Caco-2 (cell line): ENCODE results near the gene TFDP2. TPM values are rescaled to one million over a fixed set of nuclear protein-coding genes. Genes with fewer than 3 reads are reported as not detected.
"Not testable (repeated sequence)": the region's sequence is repeated elsewhere in the genome, so short reads cannot be mapped to it uniquely, and the experiment has no call there.

Experiments used
- BruUV-seq: library from RNA; stranded (reverse); fragments of 400-500 nt; replicated peaks from 2 replicates; lab custom pipeline; 2021; lab: Mats Ljungman, UMichigan
- CTCF ChIA-PET: fragments of 300-600 bp; sonication (Branson Sonifier 250); formaldehyde crosslinking; loops from one replicate; lab custom pipeline; 2022; ENCODE audit warnings: antibody characterized with exemption; lab: Charles Lee
- POLR2A ChIA-PET: fragments of 300-600 bp; sonication (Branson Sonifier 250); formaldehyde crosslinking; loops from one replicate; lab custom pipeline; 2022; ENCODE audit warnings: antibody characterized with exemption; lab: Charles Lee
- DNase-seq, 2 experiments: peaks; one replicate each; pipeline versions ENCODE4 v3.0.0 to v3.0.0-alpha.2; 2020 to 2022
- H3K27me3 ChIP-seq: replicated peaks from 2 replicates; pipeline ENCODE4 v1.6.0; 2011; ENCODE audit warnings: low read length; ENCODE audit not compliant: control insufficient read depth, insufficient read depth
- H3K36me3 ChIP-seq: 2 replicates; pipeline ENCODE4 v1.5.1; 2011; ENCODE audit warnings: low read length; ENCODE audit not compliant: control insufficient read depth, insufficient read depth
- H3K4me1 ChIP-seq: fragments of 250-450 bp; sonication (Bioruptor Pico); 2 replicates; pipeline ENCODE4 v1.5.1; 2020; ENCODE audit warnings: mild to moderate bottlenecking
- H3K4me3 ChIP-seq: 2 replicates; pipeline ENCODE4 v1.5.1; 2011; ENCODE audit warnings: low read depth, mild to moderate bottlenecking, control low read depth, low read length
- H3K9me3 ChIP-seq: fragments of 250-450 bp; sonication (Bioruptor Pico); 2 replicates; pipeline ENCODE4 v1.5.1; 2020; ENCODE audit warnings: mild to moderate bottlenecking, moderate library complexity
- H3K27ac Mint-ChIP-seq: one replicate; pipeline ENCODE4 v1.8.0; 2022; ENCODE audit warnings: mixed read lengths; ENCODE audit not compliant: unreplicated experiment
- H3K27me3 Mint-ChIP-seq: one replicate; pipeline ENCODE4 v1.8.0; 2022; ENCODE audit warnings: mixed read lengths; ENCODE audit not compliant: insufficient read depth, unreplicated experiment
- H3K36me3 Mint-ChIP-seq: one replicate; pipeline ENCODE4 v1.8.0; 2022; ENCODE audit warnings: mild to moderate bottlenecking, mixed read lengths; ENCODE audit not compliant: insufficient read depth, unreplicated experiment
- H3K4me1 Mint-ChIP-seq: one replicate; pipeline ENCODE4 v1.8.0; 2022; ENCODE audit warnings: low read depth, mixed read lengths; ENCODE audit not compliant: unreplicated experiment
- H3K4me3 Mint-ChIP-seq: one replicate; pipeline ENCODE4 v1.8.0; 2022; ENCODE audit warnings: mild to moderate bottlenecking, moderate library complexity, mixed read lengths; ENCODE audit not compliant: unreplicated experiment
- H3K9me3 Mint-ChIP-seq: one replicate; pipeline ENCODE4 v1.8.0; 2022; ENCODE audit warnings: mixed read lengths; ENCODE audit not compliant: unreplicated experiment
- intact Hi-C: fragments of 100-400 bp; cut with micrococcal nuclease; formaldehyde crosslinking; loops from one replicate; pipeline ENCODE4 v1.10.0; 2022; ENCODE audit not compliant: unreplicated experiment
- total RNA-seq: library from RNA; stranded (reverse); gene quantifications from 2 replicates; pipeline ENCODE4 v1.2.3, GENCODE V29; 2022
- TF ChIP-seq, protein P1 (sequence below), 2 experiments: fragments of 200-600 bp in 1 of 2; IDR thresholded peaks; 1 replicate in 1 of 2; 2 replicates in 1 of 2; pipeline versions ENCODE4 v1.5.1 to v1.8.0; 2011 to 2022; ENCODE audit warnings: antibody characterized with exemption in 1 of 2, control low read depth in 1 of 2, inconsistent platforms in 1 of 2, low read depth in 1 of 2, low read length in 1 of 2, mild to moderate bottlenecking in 1 of 2, moderate library complexity in 1 of 2; ENCODE audit not compliant: insufficient read depth in 1 of 2, severe bottlenecking in 1 of 2, unreplicated experiment in 1 of 2

The TFDP2 gene
- total RNA-seq, 1 experiment from 2014 or later: 38.6 TPM

DNA sequence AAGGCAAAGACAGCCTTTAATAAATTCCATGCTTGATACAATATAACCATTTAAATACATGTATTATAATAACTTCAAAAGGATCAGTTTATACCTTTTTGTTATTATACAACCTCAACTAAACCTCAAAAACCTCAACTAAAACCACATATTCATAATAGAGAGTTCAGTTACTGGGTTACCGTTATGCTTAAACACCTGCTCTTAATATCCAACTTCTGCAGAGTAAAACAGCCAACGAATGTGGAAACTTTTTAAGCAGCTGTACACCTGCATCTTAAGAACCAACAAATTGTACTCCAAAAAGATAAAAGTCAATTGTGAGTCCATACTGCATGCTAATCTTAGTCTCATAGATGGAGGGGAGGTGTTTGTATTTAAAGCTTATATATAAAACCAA lies 53.5 kb downstream of the TFDP2 start:
- no peaks in the 10 kb centered on the region for H3K4me1 ChIP-seq
- H3K4me1 Mint-ChIP-seq: no peaks in the 10 kb centered on the region
- POLR2A ChIA-PET: no interaction called here
- no peaks in the 10 kb centered on the region for H3K9me3 ChIP-seq
- intact Hi-C loops: no loop called here
- DNase-seq: no peak
- no peak overlapping the region for H3K27ac Mint-ChIP-seq
- no peaks in the 10 kb centered on the region for H3K27me3 ChIP-seq
- H3K36me3 Mint-ChIP-seq: no peaks in the 10 kb centered on the region
- BruUV-seq: no TSS peak
- TF ChIP-seq, protein P1, sequence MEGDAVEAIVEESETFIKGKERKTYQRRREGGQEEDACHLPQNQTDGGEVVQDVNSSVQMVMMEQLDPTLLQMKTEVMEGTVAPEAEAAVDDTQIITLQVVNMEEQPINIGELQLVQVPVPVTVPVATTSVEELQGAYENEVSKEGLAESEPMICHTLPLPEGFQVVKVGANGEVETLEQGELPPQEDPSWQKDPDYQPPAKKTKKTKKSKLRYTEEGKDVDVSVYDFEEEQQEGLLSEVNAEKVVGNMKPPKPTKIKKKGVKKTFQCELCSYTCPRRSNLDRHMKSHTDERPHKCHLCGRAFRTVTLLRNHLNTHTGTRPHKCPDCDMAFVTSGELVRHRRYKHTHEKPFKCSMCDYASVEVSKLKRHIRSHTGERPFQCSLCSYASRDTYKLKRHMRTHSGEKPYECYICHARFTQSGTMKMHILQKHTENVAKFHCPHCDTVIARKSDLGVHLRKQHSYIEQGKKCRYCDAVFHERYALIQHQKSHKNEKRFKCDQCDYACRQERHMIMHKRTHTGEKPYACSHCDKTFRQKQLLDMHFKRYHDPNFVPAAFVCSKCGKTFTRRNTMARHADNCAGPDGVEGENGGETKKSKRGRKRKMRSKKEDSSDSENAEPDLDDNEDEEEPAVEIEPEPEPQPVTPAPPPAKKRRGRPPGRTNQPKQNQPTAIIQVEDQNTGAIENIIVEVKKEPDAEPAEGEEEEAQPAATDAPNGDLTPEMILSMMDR (IDR thresholded peaks at IDR 0.05; ENCODE audit: insufficient read depth in 1 of 2, low read depth in 1 of 2, low read length in 1 of 2, severe bottlenecking in 1 of 2, unreplicated experiment in 1 of 2): no peak
- no peaks in the 10 kb centered on the region for H3K27me3 Mint-ChIP-seq
- H3K9me3 Mint-ChIP-seq: no peaks in the 10 kb centered on the region
- H3K4me3 ChIP-seq: no peak overlapping the region
- no peaks in the 10 kb centered on the region for H3K36me3 ChIP-seq
- no peak overlapping the region for H3K4me3 Mint-ChIP-seq
- CTCF ChIA-PET: no interaction called here

DNA sequence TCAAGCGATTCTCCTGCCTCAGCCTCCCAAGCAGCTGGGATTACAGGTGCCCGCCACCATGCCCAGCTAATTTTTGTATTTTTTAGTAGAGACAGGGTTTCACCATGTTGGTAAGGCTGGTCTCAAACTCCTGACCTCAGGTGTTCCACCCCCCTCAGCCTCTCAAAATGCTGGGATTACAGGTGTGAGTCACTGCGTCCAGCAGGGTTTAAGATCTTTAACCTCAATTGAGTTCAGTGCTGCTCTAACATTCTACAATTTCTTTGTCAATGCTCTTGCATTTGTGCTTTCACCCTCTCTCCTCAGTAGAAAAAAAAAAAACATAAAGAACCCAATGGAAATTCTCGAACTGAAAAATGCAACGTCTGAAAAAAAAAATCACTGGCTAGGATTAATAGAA lies 60.4 kb downstream of the TFDP2 start:
- Mint-ChIP-seq H3K27ac (peak overlapping the region; percentile 76), H3K36me3 (peaks cover 10% of the 10 kb centered on the region), H3K4me1 (peaks cover 23% of the 10 kb centered on the region)
- H3K36me3 ChIP-seq, H3K4me3 Mint-ChIP-seq, H3K27me3 Mint-ChIP-seq, H3K9me3 ChIP-seq, H3K27me3 ChIP-seq, BruUV-seq, DNase-seq, intact Hi-C loops, H3K4me3 ChIP-seq, H3K9me3 Mint-ChIP-seq, POLR2A ChIA-PET: not testable (repeated sequence)
- CTCF ChIA-PET: interaction anchor here (0.7 kb wide), 2 partner anchors 61 to 778 kb away, joined by 3 read pairs; no protein-coding TSS in a partner anchor
- peaks cover 35% of the 10 kb centered on the region for H3K4me1 ChIP-seq

DNA sequence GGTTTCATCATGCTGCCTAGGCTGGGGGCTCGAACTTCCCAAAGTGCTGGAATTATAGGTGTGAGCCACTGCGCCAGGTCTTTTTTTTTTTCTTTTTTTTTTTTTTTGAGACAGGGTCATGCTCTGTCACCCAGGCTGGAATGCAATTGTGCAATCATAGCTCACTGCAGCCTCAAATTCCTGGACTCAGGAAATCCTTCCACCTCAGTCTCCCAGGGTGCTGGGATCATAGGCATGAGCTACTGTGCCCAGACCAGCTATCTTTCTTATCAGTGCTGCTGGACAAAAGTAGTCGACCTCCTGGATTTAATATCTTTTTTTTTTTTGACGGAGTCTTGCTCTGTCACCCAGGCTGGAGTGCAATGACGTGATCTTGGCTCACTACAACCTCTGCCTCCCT lies 60.8 kb downstream of the TFDP2 start:
- Mint-ChIP-seq H3K27ac (peak overlapping the region; percentile 76), H3K9me3 (no peaks in the 10 kb centered on the region), H3K27me3 (no peaks in the 10 kb centered on the region), H3K4me1 (peaks cover 23% of the 10 kb centered on the region), H3K4me3 (no peak overlapping the region), H3K36me3 (peaks cover 10% of the 10 kb centered on the region)
- no peaks in the 10 kb centered on the region for H3K27me3 ChIP-seq
- no peaks in the 10 kb centered on the region for H3K36me3 ChIP-seq
- intact Hi-C loops: no loop called here
- ChIA-PET CTCF (interaction anchor here (0.7 kb wide), 1 partner anchor 779 kb away, joined by 3 read pairs; no protein-coding TSS in a partner anchor), POLR2A (no interaction called here)
- no TSS peak for BruUV-seq
- peaks cover 35% of the 10 kb centered on the region for H3K4me1 ChIP-seq
- H3K9me3 ChIP-seq: no peaks in the 10 kb centered on the region
- no peak overlapping the region for H3K4me3 ChIP-seq
- DNase-seq: peak; percentile 65 to 84
- TF ChIP-seq, protein P1 (IDR thresholded peaks at IDR 0.05; ENCODE audit: insufficient read depth in 1 of 2, low read depth in 1 of 2, low read length in 1 of 2, severe bottlenecking in 1 of 2, unreplicated experiment in 1 of 2): no peak

DNA sequence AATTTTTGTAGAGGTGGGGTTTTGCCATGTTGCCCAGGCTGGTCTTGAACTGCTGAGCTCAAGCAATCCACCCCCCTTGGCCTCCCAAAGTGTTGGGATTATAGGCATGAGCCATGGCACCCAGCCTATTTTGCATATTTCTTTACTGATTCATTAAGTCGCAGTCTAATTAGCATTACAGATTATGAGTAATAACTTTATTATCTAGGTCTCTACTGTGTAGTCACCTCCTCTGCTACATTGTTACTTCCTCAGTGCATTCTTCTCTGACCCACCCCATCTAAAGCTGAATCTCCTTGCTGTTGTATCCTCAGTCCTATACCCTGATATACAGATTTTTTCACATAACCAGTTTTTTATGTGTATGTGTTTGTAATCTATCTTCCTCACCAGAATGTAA lies 61.7 kb downstream of the TFDP2 start:
- peak overlapping the region; percentile 76 for H3K27ac Mint-ChIP-seq
- peaks cover 23% of the 10 kb centered on the region for H3K4me1 Mint-ChIP-seq
- ChIA-PET CTCF (no interaction called here), POLR2A (no interaction called here)
- DNase-seq: no peak
- H3K27me3 Mint-ChIP-seq: no peaks in the 10 kb centered on the region
- intact Hi-C loops: no loop called here
- no peaks in the 10 kb centered on the region for H3K9me3 ChIP-seq
- TF ChIP-seq, protein P1 (IDR thresholded peaks at IDR 0.05; ENCODE audit: insufficient read depth in 1 of 2, low read depth in 1 of 2, low read length in 1 of 2, severe bottlenecking in 1 of 2, unreplicated experiment in 1 of 2): no peak
- H3K36me3 Mint-ChIP-seq: peaks cover 10% of the 10 kb centered on the region
- H3K36me3 ChIP-seq: no peaks in the 10 kb centered on the region
- H3K4me1 ChIP-seq: peaks cover 35% of the 10 kb centered on the region
- no peaks in the 10 kb centered on the region for H3K27me3 ChIP-seq
- no peak overlapping the region for H3K4me3 ChIP-seq
- BruUV-seq: no TSS peak
- H3K4me3 Mint-ChIP-seq: peak overlapping the region; percentile 23
- no peaks in the 10 kb centered on the region for H3K9me3 Mint-ChIP-seq
